Stimulated activated CD8-positive, alpha-beta memory T cell treated with anti-CD3 and anti-CD28 coated beads, Interleukin-4, amount 100 ng/mL, for 48 hours (primary cell): Measurements from ENCODE around the gene DUS4L.

Experiments
- DNase-seq: peaks from one replicate; pipeline ENCODE4 v3.0.0-alpha.2; 2020

The DUS4L gene

DNA sequence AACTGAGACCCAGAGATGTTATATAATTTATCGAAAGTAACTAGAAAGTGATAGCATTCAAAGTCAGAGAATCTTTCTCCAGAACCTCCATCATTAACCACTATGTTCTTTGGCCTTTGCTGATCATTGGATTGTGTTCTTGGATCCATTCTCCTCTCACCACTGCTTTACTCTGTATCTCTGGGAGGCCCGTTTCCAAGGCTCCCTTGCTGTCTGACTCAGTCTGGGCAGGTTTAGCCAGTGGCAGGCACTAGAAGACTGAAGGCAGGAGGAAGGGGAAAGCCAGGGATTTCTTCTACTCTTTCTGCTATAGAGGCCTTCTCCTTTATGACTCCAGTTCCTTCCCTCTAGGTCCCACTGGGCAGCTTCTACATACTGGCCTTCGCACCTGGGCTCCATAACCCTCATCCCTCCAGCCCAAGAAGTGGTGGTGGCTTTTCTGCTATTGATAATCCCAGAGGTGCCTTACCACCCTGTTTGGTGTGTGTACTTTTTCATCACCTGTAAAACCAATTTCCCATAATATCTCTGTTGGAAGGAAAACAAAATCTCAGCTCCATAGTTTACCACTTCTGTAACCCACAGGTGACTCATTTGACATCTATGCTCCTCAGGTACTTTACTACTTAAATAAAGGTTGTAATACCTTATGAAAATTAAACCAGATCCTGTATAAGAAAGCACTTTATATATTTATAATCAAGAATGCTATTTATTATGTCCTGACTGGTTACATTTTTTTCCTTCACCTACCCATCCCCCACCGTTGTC, 52.3 kb downstream of the DUS4L start:
- DNase-seq: no peak

GRCh38 chr7:107622429-107622828, 58.7 kb downstream of the DUS4L start:
- DNase-seq: no peak

- no peak for DNase-seq
These were observed 59.1 kb downstream of the DUS4L start for GRCh38 chr7:107622894-107623293.

- no peak for DNase-seq
These were observed 63.2 kb downstream of the DUS4L start for GRCh38 chr7:107627002-107627401.
